Measurements from ENCODE around the gene NACC2. TPM values are rescaled to one million over a fixed set of nuclear protein-coding genes. Genes with fewer than 3 reads are reported as not detected.

NACC2 gene
- total RNA-seq, 4 donors from 2014 or later = 26.0 to 51.7 (median 43.5) TPM

- in situ Hi-C loops (cut with MboI; ENCODE audit: low sequenced_read_pairs in 4 of 4) = no loop called here
- Histone ChIP-seq H3K9me3 (no peaks in the 10 kb centered on the region), H3K27ac (peak overlapping the region; percentile 95 to 100 (median 98)), H3K4me3 (no peak overlapping the region), H3K36me3 (peaks cover 0 to 4% of the 10 kb centered on the region in 2 donors), H3K27me3 (no peaks in the 10 kb centered on the region), H3K4me1 (peaks cover 80 to 83% of the 10 kb centered on the region in 2 donors)
- DNase-seq (peak in 1 of 2 donors; percentile 21), ATAC-seq (no peak)
- TF ChIP-seq CTCF (IDR thresholded peaks at IDR 0.05 in 4 of 5, conservative IDR thresholded peaks at IDR 0.05 in 1 of 5) = no peak
- no peak for TF ChIP-seq POLR2A (IDR thresholded peaks at IDR 0.05)
- intact Hi-C loops (cut with DNase I; ENCODE audit: low total_unique reads) = no loop called here
These were observed 7.2 kb downstream of the NACC2 start for GRCh38 chr9:136087741-136088480.

GRCh38 chr9:136086951-136087740, 7.9 kb downstream of the NACC2 start:
- intact Hi-C loops (cut with DNase I; ENCODE audit: low total_unique reads) (loop anchor here (1.0 kb wide), 1 partner anchor 59 kb away; no protein-coding TSS in a partner anchor), in situ Hi-C loops (cut with MboI; ENCODE audit: low sequenced_read_pairs in 4 of 4) (no loop called here)
- peaks cover 0 to 4% of the 10 kb centered on the region in 2 donors for H3K36me3 ChIP-seq
- no peak for TF ChIP-seq CTCF (IDR thresholded peaks at IDR 0.05 in 4 of 5, conservative IDR thresholded peaks at IDR 0.05 in 1 of 5)
- no peak for TF ChIP-seq POLR2A (IDR thresholded peaks at IDR 0.05)
- ATAC-seq (no peak), DNase-seq (peak in 1 of 2 donors; percentile 17)
- H3K27me3 ChIP-seq = no peaks in the 10 kb centered on the region
- H3K27ac ChIP-seq = peak overlapping the region; percentile 95 to 100 (median 98)
- no peak overlapping the region for H3K4me3 ChIP-seq
- H3K9me3 ChIP-seq = no peaks in the 10 kb centered on the region
- peaks cover 79 to 83% of the 10 kb centered on the region in 2 donors for H3K4me1 ChIP-seq

GRCh38 chr9:136086213-136086881, 8.7 kb downstream of the NACC2 start:
- Histone ChIP-seq H3K27me3 (no peaks in the 10 kb centered on the region), H3K27ac (peak overlapping the region; percentile 95 to 100 (median 98)), H3K4me3 (peak overlapping the region in 3 of 4 donors; percentile 5 to 32 (median 5)), H3K4me1 (peaks cover 79 to 85% of the 10 kb centered on the region in 2 donors), H3K9me3 (no peaks in the 10 kb centered on the region), H3K36me3 (peaks cover 0 to 4% of the 10 kb centered on the region in 2 donors)
- in situ Hi-C loops (cut with MboI; ENCODE audit: low sequenced_read_pairs in 4 of 4) (no loop called here), intact Hi-C loops (cut with DNase I; ENCODE audit: low total_unique reads) (loop anchor here (1.0 kb wide), 1 partner anchor 58 kb away; no protein-coding TSS in a partner anchor)
- peak; percentile 15 to 27 for ATAC-seq
- peak in 1 of 2 donors; percentile 52 for DNase-seq
- no peak for TF ChIP-seq CTCF (IDR thresholded peaks at IDR 0.05 in 4 of 5, conservative IDR thresholded peaks at IDR 0.05 in 1 of 5)
- TF ChIP-seq POLR2A (IDR thresholded peaks at IDR 0.05) = no peak

- in situ Hi-C loops (cut with MboI; ENCODE audit: low sequenced_read_pairs in 4 of 4) = no loop called here
- DNase-seq (peak; percentile 63 to 87), ATAC-seq (peak; percentile 58 to 73)
- Histone ChIP-seq H3K27me3 (no peaks in the 10 kb centered on the region), H3K27ac (peak overlapping the region; percentile 95 to 100 (median 98)), H3K36me3 (peaks cover 0 to 4% of the 10 kb centered on the region in 2 donors), H3K4me3 (peak overlapping the region in 3 of 4 donors; percentile 5 to 32 (median 5)), H3K4me1 (peaks cover 79 to 85% of the 10 kb centered on the region in 2 donors), H3K9me3 (no peaks in the 10 kb centered on the region)
- intact Hi-C loops (cut with DNase I; ENCODE audit: low total_unique reads) = loop anchor here (1.0 kb wide), 1 partner anchor 58 kb away; no protein-coding TSS in a partner anchor
- no peak for TF ChIP-seq CTCF (IDR thresholded peaks at IDR 0.05 in 4 of 5, conservative IDR thresholded peaks at IDR 0.05 in 1 of 5)
- peak; percentile 61 to 67 for TF ChIP-seq POLR2A (IDR thresholded peaks at IDR 0.05)
These were observed 9.3 kb downstream of the NACC2 start for GRCh38 chr9:136085815-136086212.

All from gastrocnemius medialis (tissue), 4 donors.